GM18873 (cell line): Measurements from ENCODE around the gene CACTIN.

ENCODE experiments used
- ATAC-seq: cut with Tn5 transposase; IDR thresholded peaks from one replicate; pipeline ENCODE4 v1.9.1; 2021; ENCODE audit warnings: mild to moderate bottlenecking, moderate library complexity, moderate number of reproducible peaks; ENCODE audit not compliant: unreplicated experiment, low FRiP score

Gene CACTIN

GRCh38 chr19:3613818-3614661, 12.6 kb downstream of the CACTIN start:
- no peak for ATAC-seq

GRCh38 chr19:3612901-3613741, 13.5 kb downstream of the CACTIN start:
- ATAC-seq = no peak

- ATAC-seq = no peak
These were observed 14.3 kb downstream of the CACTIN start for GRCh38 chr19:3612330-3612729.

GRCh38 chr19:3611841-3612240, 14.7 kb downstream of the CACTIN start:
- no peak for ATAC-seq

GRCh38 chr19:3610745-3611717, 15.6 kb downstream of the CACTIN start:
- no peak for ATAC-seq

GRCh38 chr19:3609779-3610719, 16.5 kb downstream of the CACTIN start:
- no peak for ATAC-seq

GRCh38 chr19:3608750-3609322, 17.8 kb downstream of the CACTIN start:
- ATAC-seq = no peak

GRCh38 chr19:3608079-3608641, 18.4 kb downstream of the CACTIN start:
- ATAC-seq = no peak

- no peak for ATAC-seq
These were observed 19.1 kb downstream of the CACTIN start for GRCh38 chr19:3607303-3608078.

- ATAC-seq = no peak
These were observed 19.8 kb downstream of the CACTIN start, which contains the start of gene TBXA2R for GRCh38 chr19:3606690-3607289. TBXA2R (minus strand) TSS chr19:3606875; CDS start chr19:3600634, 6,241 bp downstream.

- no peak for ATAC-seq
These were observed 20.4 kb downstream of the CACTIN start for GRCh38 chr19:3606174-3606689.

- no peak for ATAC-seq
These were observed 20.8 kb downstream of the CACTIN start for GRCh38 chr19:3605770-3606169.

- no peak for ATAC-seq
These were observed 21.2 kb downstream of the CACTIN start for GRCh38 chr19:3605361-3605760.

GRCh38 chr19:3604987-3605343, 21.6 kb downstream of the CACTIN start:
- no peak for ATAC-seq

GRCh38 chr19:3604227-3604986, 22.2 kb downstream of the CACTIN start:
- no peak for ATAC-seq

- no peak for ATAC-seq
These were observed 23.3 kb downstream of the CACTIN start for GRCh38 chr19:3603121-3603811.
